Umbilical cord (tissue), 2 donors: ENCODE measurements around the gene TRIM44. TPM values are rescaled to one million over a fixed set of nuclear protein-coding genes. Genes with fewer than 3 reads are reported as not detected.
"Not testable (repeated sequence)": the region's sequence is repeated elsewhere in the genome, so short reads cannot be mapped to it uniquely, and the experiment has no call there.

Source experiments
- DNase-seq: peaks from one replicate; pipeline ENCODE4 v3.0.0-alpha.2; 2015; ENCODE audit warnings: low spot score
- total RNA-seq: library from RNA; depleted of rRNA; stranded (reverse); fragments of >200 nt; gene quantifications from one replicate; pipeline ENCODE4 v1.2.3, GENCODE V29; 2014; ENCODE audit warnings: low replicate concordance; ENCODE audit not compliant: insufficient read depth

The TRIM44 gene
- total RNA-seq, 1 donor from 2014 or later, result 13.7 TPM

DNA sequence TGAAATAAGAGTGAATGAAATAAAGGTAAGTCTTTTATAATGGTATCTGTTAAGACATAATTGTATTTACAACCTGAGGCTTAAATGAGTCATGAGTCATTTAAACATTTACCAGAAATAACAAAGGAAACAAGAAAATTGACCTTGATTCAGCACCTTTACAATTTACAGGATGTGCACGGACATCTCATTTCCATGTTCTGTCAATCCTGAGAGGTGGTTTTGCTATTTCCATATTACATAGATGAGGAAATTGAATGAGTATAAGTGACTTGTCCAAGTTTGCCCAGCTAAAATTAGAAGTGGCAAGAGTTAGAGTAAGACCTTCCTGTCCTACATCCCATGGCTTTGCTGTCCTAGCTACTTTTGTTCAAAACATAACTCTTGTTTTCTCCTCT, 89.1 kb downstream of the TRIM44 start:
- DNase-seq, result no peak

DNA sequence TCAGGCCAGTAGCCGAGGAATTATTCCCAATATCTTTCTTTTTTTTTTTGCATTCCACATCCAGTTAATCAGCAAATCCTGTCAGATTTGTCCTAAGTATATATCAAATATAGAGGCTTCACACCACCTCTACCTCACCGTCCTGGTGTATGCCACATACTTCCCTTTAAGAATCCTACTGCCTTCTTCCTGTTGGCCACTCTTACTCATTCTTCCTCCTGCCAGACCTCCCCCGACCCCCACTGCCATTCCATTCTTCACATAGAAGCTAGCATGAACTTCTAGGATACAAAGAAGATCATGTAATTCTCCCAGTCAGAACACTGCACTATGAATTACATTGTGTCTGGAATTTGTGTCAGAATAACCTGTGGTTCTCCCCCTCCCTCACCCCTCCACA, 89.5 kb downstream of the TRIM44 start:
- no peak for DNase-seq

DNA sequence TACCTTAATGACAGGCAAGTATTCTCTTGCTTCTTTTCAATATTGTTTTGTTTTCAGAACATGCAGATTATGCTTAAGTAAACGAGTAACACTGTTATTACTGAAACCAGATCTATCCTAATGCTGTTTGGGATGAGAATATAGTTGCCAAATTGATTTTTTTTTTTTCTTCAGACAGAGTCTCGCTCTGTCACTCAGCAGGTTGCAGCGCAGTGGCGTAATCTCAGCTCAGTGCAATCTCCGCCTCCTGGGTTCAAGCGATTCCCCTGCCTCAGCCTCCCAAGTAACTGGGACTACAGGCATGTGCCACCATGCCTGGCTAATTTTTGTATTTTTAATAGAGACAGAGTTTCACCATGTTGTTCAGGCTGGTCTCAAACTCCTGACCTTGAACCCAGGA, 91.0 kb downstream of the TRIM44 start:
- not testable (repeated sequence) for DNase-seq

DNA sequence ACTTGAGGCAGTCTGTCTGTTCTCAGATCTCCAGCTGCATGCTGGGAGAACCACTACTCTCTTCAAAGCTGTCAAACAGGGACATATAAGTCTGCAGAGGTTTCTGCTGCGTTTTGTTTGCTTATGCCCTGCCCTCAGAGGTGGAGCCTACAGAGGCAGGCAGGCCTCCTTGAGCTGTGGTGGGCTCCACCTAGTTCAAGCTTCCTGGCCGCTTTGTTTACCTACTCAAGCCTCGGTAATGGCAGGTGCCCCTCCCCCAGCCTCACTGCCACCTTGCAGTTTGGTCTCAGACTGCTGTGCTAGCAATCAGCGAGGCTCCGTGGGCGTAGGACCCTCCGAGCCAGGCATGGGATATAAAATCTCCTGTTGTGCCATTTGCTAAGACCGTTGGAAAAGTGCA, 97.4 kb downstream of the TRIM44 start:
- DNase-seq, result not testable (repeated sequence)

DNA sequence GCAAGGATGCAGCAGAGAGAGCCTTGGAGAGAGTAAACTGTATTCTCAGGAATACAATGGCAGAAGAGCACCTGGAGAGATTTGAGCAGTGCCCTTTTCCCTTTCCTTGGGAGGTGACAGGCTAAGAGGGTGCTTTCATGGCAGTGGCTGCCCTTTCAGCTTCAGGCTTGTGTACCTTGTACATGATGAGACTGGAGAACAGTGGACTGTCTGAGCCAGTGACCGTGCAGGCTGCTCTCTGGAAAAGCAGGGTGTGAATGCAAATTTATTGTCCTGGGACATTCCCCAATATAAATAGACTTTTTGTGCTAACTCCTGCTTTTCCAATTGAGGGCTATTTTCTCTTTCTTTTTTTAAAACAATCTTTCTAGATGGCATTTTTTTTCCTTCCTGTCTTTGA, 99.3 kb downstream of the TRIM44 start:
- no peak for DNase-seq

DNA sequence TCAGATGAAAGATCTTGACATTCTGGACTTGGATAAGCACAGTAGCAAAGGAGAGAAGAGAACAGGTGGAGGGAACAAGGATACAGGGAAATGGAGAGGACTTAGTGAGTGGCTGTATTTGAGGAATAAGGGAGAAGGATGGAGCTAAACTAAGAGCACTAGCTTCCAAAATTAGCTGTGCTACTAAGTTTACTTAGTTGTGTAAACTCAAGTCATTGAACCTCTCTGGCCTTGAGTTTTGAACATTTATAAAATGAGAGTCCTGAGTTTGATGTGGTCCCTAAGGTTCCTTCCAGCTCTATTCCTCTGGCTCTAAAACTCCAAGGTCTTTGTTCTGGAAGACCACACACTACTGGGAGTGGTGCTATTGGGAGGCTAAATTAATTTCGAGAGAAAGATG, 100.7 kb downstream of the TRIM44 start:
- no peak for DNase-seq

DNA sequence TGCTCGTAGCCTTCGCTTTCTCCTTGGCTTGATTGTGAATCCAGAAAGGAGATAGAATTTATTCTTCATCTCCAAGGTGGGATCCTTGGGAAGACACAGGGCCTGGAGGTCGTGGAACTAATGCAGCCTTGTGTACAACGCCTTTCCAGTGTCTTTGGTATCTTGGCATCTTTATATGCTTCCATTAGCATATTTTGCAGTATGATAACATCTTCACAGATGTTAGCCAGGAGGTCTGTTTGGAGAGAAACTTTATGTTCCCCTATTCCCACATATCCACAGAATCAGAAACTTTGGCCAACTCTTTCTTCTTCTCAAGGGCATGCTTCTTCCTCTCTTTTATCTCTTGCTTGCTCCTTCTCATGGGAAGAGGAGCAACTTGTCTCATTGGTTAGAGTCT, 101.2 kb downstream of the TRIM44 start:
- DNase-seq, result no peak

DNA sequence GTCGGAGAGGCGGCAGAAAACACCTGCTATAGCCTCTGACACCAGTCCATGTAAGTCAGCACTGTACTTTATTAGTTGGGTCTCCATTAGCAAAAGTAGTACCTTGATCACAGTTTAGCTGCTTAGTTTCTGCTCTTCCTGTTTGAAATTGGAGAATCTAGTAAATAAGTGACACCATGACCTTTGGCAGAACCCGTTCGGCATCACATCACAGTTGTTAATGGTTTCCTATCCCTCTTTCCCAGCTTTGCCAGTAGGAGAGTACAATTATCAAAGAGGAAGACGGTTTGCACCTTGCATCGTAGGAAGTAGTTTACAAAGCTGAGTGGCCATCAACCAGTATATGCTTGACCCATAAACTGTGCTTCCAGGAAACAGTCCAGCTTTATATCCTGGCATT, 101.8 kb downstream of the TRIM44 start:
- DNase-seq, result no peak

DNA sequence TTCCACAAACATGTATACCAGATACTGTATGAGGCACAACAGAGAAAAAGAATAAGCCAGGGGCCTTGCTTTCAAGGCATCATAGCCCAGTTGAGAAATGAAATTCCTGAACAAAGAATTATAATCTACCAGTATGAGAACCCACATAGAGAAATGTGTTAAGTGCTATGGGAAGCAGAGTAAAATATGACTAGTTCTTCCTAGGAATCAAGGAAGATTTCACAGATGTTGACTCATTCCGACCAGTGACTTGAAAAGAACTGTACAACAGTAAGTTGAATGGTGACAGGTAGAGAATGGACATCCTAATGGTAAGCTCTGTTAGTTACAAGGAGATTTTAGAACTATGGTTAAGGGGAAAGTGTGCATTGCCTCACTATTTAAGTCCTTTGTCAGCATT, 102.6 kb downstream of the TRIM44 start:
- DNase-seq, result no peak

DNA sequence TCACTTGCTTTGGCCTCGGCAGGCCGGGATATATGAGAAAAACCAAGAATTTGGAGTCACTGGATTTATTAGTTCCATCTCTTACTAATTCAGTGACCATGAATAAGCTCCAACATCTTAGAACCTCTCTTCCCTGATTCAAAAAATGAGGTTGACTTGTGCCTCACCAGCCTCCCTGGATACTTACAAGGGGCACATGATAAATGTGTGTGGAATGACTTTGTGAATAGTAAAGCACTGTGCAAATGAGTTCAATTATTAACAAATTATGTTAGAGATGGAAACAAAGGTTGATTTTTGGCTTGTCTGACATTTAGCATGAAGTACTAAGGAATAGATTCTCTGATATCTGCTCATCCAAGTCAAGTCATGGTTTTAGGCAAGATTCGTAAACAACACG, 104.1 kb downstream of the TRIM44 start:
- DNase-seq, result no peak

DNA sequence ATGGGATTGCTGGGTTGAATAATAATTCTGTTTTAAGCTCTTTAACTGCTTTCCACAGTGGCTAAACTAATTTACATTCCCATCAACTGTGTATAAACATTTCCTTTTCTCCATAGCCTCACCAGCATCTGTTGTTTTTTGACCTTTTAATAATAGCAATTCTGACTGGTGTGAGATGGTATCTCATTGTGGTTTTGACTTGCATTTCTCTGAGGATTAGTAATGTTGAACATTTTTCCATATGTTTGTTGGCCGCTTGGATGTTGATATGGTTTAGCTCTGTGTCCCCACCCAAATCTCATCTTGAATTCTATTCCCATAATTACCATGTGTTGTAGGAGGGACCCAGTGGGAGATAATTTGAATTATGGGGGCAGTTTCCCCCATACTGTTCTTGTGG, 107.8 kb downstream of the TRIM44 start:
- not testable (repeated sequence) for DNase-seq

GRCh38 chr11:35771722-35772121, 109.1 kb downstream of the TRIM44 start:
- no peak for DNase-seq

DNA sequence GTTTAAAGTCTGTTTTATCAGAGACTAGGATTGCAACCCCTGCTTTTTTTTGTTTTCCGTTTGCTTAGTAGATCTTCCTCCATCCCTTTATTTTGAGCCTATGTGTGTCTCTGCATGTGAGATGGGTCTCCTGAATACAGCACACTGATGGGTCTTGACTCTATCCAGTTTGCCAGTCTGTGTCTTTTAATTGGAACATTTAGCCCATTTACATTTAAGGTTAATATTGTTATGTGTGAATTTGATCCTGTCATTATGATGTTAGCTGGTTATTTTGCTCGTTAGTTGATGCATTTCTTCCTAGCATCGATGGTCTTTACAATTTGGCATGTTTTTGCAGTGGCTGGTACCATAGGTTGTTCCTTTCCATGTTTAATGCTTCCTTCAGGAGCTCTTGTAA, 114.7 kb downstream of the TRIM44 start:
- not testable (repeated sequence) for DNase-seq

GRCh38 chr11:35778943-35779342, 116.4 kb downstream of the TRIM44 start:
- DNase-seq, result not testable (repeated sequence)

DNA sequence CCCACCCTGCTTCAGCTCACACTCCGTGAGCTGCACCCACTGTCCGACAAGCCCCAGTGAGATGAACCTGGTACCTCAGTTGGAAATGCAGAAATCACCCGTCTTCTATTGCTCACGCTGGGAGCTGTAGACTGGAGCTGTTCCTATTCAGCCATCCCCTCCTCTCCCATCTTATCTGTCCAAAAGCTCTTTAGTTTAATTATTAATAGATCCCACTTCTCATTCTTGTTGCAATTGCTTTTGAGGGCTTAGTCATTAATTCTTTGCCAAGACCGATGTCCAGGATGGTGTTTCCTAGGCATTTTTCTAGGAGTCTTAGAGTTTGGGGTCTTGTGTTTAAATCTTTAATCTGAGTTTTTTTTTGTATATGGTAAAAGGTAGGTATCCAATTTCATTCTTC, 116.8 kb downstream of the TRIM44 start:
- DNase-seq, result no peak

GRCh38 chr11:35780951-35781860, 118.6 kb downstream of the TRIM44 start:
- DNase-seq, result peak; percentile 79

DNA sequence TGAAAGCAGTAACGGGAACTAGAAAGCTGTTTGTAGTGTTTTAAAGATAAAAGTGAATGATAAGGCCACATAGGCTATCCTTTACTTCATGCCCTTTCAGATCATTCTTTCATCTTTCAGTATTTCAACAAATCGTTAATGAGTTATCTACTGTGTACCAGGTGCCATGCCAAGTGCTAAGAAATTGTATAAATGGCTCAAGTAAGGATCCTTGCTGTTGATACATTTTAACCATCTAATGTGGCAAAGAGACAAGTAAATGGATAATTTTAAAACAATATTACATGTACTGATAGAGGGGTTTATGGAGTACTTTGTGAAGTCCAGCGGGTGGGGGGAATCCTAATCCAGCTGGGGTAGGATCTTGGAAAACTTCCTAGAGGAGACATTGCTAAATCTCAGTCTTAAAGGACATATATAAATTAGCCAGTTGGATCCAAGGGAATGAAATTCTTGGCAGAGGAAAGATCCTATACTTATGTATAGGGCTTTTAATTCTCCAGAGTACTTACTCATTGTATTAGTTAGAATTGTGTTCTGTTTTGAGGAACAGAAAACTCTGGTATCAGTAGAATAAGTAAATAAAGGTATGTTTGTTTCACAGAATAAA, 119.4 kb downstream of the TRIM44 start:
- DNase-seq, result peak; percentile 35

- DNase-seq, result no peak
These were observed 121.2 kb downstream of the TRIM44 start for GRCh38 chr11:35783809-35784208.

GRCh38 chr11:35784699-35785098, 122.1 kb downstream of the TRIM44 start:
- no peak for DNase-seq

- DNase-seq, result no peak
These were observed 123.0 kb downstream of the TRIM44 start for GRCh38 chr11:35785287-35786167.

DNA sequence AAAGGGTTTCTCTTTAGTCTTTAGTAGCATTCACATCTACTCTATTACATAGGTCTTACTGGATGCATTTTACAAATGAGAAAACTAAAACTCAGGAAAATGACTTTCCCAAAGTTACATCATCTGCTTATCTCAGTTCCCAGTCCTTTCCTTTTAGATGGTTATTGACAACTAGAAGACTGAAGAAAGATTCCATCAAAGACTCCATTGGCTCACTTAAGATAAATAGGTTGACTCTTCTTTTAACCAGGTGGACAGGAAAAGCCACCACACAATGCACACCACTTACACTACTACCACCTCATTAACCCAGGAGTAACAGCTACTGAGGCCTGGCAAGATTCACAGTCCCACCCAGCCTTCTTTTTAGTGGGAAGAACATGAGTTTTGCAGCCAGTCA, 123.6 kb downstream of the TRIM44 start:
- no peak for DNase-seq

GRCh38 chr11:35787013-35787504, 124.5 kb downstream of the TRIM44 start:
- DNase-seq, result no peak
